GM19238 (cell line): ENCODE results near the gene TMPRSS5.
"Not testable (repeated sequence)": the region's sequence is repeated elsewhere in the genome, so short reads cannot be mapped to it uniquely, and the experiment has no call there.

Experiments
- DNase-seq: peaks from one replicate; pipeline ENCODE4 v3.0.0; 2011; ENCODE audit warnings: low spot score; ENCODE audit not compliant: insufficient read length

Gene TMPRSS5

GRCh38 chr11:113697756-113698407 is 8.2 kb downstream of the TMPRSS5 start:
- DNase-seq: no peak

- DNase-seq: no peak
These were observed 9.0 kb downstream of the TMPRSS5 start for GRCh38 chr11:113697111-113697510.

GRCh38 chr11:113695207-113695606 is 10.9 kb downstream of the TMPRSS5 start:
- no peak for DNase-seq

GRCh38 chr11:113694390-113694789 is 11.7 kb downstream of the TMPRSS5 start:
- no peak for DNase-seq

GRCh38 chr11:113693030-113693429 is 13.1 kb downstream of the TMPRSS5 start:
- DNase-seq: no peak

- DNase-seq: no peak
These were observed 15.2 kb downstream of the TMPRSS5 start for GRCh38 chr11:113690619-113691569.

- DNase-seq: no peak
These were observed 16.1 kb downstream of the TMPRSS5 start for GRCh38 chr11:113689768-113690618.

- DNase-seq: no peak
These were observed 20.3 kb downstream of the TMPRSS5 start for GRCh38 chr11:113685654-113686359.

GRCh38 chr11:113684496-113684895 is 21.6 kb downstream of the TMPRSS5 start:
- no peak for DNase-seq

- DNase-seq: no peak
These were observed 22.5 kb downstream of the TMPRSS5 start for GRCh38 chr11:113683481-113684046.

- DNase-seq: no peak
These were observed 24.2 kb downstream of the TMPRSS5 start for GRCh38 chr11:113681711-113682413.

- no peak for DNase-seq
These were observed 24.8 kb downstream of the TMPRSS5 start for GRCh38 chr11:113681282-113681681.

- no peak for DNase-seq
These were observed 28.4 kb downstream of the TMPRSS5 start for GRCh38 chr11:113677685-113678084.

- DNase-seq: no peak
These were observed 30.5 kb downstream of the TMPRSS5 start for GRCh38 chr11:113675565-113675964.

GRCh38 chr11:113675003-113675561 is 31.0 kb downstream of the TMPRSS5 start:
- DNase-seq: peak; percentile 27

- DNase-seq: no peak
These were observed 31.8 kb downstream of the TMPRSS5 start for GRCh38 chr11:113674397-113674685.

GRCh38 chr11:113673550-113674396 is 32.3 kb downstream of the TMPRSS5 start:
- no peak for DNase-seq

- DNase-seq: not testable (repeated sequence)
These were observed 34.2 kb downstream of the TMPRSS5 start for GRCh38 chr11:113671914-113672313.

GRCh38 chr11:113670831-113671215 is 35.3 kb downstream of the TMPRSS5 start:
- DNase-seq: no peak
